Suppressor macrophage treated with lipopolysaccharide for 1 hour (primary cell): ENCODE results near the gene TGM2.
A peak's percentile ranks its signal among the peaks of the same experiment; 100 is the strongest.
"Not testable (repeated sequence)": the region's sequence is repeated elsewhere in the genome, so short reads cannot be mapped to it uniquely, and the experiment has no call there.

Source experiments
- DNase-seq, 3 donors: peaks; one replicate each; pipeline ENCODE4 v3.0.0-alpha.2; 2020 to 2022

TGM2 gene

DNA sequence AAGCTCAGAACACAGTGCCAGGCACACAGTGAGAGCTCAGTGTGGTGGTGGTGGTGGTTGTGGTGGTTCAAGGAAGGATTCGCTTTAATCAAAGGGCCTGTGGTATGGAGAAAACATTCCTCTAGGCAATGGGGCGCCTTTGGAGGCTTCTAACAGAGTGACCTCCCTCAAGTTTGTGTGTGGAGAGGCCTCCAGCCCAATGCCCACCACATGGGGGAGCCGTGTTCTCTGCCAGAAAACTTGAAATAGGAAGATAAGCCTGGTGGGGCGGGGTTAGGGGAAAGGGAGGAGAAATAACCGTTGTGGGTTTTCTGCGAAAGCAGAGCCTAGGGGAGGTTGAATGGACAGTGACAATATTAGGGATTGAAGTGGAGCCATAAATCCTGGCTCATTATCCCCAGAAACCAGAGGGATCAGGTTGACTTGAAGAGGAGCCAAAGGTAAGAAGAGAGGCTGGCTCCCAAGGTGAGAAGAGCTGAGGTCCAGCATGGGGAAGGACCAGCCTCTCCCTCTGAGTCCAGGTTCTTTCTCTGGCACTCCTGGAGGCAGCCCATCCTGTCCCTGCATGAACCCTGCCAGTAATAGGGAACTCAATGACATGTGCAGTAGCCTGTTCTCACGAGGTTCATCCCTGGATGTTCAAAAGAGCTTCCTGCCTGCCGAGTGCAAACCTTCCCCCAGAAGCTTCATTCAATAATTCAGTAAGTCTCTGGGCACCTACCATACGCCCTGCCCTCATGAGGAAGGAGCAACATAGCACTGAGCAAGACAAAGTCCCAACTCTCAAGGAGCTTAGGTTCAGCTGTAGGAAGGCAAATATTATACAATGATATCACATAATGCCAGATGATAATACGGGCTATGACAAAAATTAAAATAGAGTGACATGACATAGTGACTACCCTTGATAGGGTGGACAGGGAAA lies 51.4 kb downstream of the TGM2 start:
- peak; percentile 82 to 89 (median 83) for DNase-seq

DNA sequence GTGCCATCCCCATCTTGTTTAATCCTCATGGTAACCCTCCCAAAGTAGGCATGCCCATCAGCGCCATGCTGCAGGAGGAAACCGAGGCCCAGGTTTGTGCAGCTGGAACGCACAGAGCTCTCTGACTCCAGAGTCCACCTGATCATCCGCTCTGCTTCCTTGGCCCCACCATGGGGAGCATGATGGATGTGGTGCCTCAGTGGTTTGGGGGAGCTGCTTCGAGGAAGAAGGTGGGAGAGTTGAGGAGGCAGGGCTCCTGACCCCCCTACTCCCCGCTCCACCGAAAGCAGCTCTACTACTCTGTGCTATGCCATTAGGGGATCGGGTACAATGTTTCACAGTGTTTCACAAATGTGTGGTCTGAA lies 52.2 kb downstream of the TGM2 start:
- no peak for DNase-seq

DNA sequence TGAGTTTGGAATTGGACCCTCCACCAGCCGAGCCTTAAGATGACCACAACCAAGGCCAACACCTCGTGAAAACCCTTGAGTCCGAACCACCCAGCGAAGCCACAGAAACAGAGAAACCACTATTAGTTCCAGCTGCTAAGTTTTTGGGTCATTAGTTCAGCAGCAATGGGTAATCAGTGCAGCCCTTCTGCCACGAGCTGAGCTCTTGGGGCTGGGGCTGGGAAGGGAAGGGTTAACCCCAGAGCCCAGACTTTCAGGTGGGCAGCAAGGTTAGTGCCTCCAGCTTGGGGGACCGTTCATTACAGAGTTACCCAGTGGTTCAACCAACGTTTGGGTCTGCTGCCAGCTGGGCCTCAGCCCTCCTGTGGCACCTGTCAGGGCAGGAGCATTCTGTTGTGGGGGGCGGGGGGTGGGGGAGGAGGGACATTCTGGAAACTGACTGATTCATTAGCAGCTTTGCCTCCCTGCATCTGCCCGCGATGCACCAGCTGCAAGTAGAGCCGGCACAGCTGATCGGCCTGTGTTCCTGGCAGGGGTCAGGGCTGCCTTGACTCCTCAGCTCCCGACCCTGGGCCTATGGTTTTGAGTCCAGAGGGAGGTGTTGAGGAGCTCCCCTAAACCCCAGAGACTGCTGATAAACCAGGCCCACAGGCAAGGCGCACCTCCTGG lies 52.7 kb downstream of the TGM2 start:
- DNase-seq = no peak

DNA sequence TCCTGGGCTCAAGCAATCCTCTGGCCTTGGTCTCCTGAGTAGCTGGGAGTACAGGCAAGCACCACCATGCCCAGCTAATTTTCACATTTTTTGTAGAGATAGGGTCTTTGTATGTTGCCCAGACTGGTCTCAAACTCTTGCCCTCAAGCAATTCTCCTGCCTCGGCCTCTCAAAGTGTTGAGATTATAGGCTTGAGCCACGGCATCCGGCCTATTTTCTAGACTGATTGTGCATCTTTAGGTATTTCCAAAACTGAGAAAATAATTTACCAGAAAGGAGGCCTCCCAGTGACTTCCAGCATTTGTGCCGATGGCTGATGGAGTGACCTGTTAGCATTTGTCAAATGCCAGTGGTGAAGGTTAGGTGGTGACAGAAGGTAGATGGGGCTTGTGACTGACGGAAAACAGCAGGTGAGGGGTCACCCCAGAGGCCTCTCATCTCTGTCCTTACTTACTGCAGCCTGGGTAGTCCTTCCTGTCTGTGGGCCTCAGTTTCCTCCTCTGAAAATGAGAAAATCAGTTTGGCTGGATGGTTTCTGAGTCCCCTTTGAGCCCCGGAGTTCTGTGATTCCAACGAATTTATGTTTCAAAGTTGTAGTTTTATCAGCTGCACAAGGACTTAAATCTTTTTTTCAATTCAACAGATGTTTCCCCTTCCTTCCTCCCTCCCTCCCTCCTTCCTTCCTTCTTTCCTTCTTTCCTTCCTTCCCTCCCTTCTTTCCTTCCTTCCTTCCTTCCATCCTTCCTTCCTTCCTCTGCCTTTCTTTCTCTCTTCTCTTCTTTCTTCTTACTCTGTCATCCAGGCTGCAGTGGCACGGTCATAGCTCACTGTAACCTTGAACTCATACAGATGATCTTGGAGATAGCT lies 53.5 kb downstream of the TGM2 start:
- no peak for DNase-seq

DNA sequence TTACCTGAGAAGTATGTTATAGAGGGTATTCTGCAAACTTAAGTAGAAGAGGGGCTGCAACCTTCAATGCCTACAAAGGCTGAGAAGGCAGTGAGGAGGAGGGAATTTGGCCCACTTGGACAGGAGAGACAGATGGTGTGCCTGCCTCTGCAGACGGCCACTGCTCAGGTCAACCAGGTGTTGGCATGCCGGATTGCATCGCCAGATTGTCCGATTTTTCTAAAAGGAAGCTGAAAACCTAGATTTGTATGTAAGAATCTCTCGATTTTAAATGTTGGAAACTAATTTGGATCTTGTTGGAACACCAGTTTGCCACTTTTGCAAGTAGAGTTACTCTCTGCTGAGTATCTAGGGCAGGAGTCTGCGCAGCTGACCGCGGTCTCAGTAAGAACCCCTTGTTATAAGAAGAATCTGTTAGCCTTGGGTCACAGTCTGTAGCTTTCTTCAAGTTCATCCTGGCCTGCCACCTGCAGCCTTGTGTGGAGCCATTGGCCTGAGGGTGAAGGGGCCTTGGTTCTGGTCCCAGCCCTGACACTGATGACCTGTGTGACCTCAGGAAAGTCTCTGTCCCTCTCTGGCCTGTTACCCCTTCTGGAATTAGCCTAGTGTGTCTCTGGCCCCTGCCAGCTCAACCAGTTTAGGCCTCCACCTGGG lies 54.4 kb downstream of the TGM2 start:
- DNase-seq = no peak

DNA sequence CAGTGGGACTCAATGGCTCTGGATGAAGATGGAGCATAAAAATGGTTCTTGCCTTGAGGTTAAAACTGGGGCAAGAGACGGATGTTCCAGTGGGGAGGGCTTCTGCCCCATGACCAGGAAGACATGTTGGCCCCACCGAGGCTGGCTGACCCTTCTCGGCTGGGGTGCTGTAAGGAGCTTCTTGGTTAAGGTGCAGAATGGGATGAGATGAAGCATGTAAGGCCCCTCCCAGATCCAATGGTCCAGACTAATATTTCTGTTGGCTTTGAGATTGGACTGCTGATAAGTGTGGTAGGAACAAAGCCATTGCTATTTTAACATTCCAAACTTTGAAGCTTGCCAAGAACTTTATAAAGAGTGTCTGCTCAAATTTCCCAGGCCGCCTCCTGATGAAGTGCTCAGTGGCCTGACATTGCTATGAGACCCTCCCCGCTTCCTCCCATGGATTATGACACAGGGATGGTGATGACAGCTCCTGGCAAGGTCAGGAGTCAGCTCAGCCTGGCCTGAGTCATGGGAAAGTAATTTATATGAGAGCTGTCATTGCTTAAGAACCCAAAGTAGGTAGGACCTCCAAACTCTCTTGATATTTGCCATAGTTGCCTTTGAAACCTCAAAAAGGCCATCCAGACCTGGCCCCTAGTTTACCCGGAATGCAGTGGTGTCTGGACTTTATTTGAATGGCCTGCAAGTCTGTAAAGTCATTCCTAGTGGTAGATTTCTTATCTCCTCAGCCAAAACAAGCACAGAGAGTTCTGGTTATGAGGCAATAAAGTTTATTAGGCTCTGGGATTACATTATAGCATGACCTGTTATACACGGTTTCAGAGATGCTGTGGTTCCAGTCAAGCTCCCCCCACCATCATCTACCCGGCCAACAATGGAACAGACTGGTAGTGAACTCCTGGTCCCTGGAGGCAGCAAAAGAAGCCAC lies 55.2 kb downstream of the TGM2 start:
- DNase-seq = peak; percentile 84 to 86 (median 84)

DNA sequence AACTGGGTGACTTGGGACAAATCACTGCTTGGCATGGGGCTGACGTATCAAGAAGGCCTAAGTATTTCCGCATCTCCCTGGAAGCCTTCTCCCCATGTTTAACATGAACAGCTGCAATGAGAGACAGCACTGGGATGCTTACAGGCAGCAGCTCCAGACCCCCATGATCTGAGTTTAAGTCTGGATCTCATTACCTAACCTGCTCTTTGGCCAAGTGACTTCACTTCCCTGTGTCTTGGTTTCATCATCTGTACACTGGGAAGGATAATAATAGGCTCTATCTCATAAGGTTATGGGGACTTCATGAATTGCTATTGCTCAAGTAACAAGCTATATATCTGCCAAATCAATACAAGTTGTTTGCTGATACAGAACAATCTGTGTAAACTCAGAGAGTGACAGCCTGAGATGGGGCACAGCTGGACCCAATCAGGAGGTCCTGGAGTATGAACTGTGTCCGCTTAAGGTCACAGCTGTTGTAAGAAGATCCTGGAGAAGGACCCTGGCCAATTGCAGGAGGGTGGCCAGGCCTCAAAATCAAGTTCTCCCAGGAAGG lies 56.0 kb downstream of the TGM2 start:
- peak; percentile 47 to 58 (median 55) for DNase-seq

DNA sequence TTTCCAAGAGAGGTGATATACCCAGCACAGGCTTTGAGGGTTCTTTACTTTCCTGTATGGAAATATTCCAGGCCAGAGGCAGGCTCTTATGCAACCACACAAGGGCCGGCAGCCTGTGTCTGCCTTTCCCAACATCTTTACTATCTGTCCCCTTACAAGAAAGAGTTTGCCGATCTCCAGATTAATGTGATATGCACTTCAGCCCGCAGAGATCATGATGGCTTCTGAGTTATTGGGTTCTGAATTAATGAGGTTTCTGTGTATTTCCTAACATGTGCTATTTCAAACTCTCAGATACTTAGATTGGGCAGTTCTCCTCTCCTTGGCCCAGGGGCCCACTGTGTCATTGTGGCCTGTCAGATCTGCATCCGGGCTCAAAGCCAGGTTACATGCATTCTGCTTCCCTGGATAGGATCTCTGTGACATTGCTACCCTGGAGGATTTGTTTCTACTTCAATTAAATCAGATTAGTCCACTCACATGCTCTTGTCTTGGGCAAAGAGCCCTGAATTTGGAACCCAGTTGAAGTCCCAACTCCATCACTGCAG lies 56.6 kb downstream of the TGM2 start:
- no peak for DNase-seq

DNA sequence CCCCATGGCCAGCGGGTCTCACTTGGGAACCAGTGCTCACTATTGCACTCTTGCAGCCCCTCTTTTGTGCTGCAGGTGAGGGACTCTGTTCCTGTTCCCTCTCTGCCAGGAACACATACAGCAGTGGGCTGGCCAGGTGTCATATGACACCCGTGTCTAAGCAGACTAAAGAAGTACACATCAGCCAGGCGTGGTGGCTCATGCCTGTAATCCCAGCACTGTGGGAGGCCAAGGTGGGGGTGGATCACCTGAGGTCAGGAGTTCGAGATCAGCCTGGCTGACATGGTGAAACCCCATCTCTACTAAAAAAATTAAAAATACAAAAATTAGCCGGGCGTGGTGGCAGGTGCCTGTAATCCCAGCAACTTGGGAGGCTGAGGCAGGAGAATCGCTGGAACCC lies 57.2 kb downstream of the TGM2 start:
- DNase-seq = not testable (repeated sequence)

DNA sequence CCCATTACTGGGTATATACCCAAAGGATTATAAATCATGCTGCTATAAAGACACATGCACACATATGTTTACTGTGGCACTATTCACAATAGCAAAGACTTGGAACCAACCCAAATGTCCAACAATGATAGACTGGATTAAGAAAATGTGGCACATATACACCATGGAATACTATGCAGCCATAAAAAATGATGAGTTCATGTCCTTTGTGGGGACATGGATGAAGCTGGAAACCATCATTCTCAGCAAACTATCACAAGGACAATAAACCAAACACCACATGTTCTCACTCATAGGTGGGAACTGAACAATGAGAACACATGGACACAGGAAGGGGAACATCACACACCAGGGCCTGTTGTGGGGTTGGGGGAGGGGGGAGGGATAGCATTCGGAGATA lies 57.7 kb downstream of the TGM2 start:
- not testable (repeated sequence) for DNase-seq

DNA sequence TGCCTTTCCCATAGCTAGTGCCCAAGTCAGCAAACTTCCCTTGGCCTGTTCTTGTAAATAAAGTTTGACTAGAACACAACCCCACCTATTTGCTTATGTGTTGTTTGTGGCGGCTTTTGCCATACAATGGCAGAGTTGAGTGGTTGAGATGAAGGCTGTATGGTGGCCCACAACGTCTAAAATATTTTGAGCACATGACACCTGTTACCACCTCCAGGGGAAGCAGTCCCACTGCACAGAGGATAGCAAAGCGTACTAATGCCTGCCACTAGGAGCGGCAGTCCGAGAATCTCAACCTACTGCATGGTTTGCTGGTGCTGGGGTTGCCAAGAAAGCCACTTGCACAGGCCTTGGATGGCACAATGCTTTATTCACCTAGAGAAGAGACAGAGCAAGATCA lies 58.6 kb downstream of the TGM2 start:
- no peak for DNase-seq

DNA sequence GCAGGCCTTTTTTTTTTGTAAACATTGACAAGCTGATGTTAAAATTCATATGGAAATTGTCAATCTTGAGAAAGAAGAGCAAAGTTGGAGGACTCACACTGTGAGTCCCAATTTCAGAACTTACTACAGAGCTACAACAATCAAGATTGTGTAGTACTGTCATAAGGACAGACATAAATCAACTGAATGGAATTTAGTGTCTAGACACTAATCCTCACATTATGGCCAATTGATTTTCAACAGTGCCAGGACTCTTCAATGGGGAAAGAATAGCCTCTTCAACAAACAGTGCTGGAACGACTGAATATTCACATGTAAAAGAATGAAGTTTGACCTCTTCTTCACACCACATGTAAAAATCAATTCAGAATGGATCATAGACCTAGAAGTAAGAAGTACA lies 60.8 kb downstream of the TGM2 start:
- no peak for DNase-seq

DNA sequence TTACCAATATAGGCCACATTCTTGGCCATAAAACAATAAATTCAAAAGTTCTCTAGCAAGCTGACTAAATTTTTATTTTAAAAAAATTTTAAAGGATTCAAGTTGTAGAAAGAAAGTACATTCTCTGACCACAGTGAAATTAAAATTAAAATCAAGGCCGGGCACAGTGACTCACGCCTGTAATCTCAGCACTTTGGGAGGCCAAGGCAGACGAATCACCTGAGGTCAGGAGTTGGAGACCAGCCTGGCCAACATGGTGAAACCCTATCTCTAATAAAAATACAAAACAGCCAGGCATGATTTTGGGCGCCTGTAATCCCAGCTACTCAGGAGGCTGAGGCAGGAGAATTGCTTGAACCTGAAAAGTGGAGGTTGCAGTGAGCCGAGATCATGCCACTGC lies 62.9 kb downstream of the TGM2 start:
- not testable (repeated sequence) for DNase-seq

DNA sequence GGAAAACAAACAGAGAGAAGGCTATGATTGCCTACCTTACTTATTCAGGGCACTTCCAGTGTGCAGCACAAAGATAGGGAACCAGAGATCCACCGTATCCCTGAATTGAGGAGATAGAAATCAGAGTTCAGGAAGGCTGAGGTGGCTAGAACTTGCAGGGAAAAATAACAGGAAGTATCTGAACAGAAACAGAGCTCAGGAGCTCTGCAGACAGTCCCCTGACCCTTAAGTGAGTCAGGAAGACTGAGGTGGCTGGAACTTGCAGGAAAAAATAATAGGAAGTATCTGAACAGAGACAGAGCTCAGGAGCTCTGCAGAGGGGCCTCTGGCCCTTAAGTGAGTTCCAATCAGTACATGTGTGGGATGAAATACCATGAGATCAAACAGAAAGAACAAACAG lies 66.1 kb downstream of the TGM2 start:
- peak in 2 of 3 donors; percentile 38 to 50 for DNase-seq

DNA sequence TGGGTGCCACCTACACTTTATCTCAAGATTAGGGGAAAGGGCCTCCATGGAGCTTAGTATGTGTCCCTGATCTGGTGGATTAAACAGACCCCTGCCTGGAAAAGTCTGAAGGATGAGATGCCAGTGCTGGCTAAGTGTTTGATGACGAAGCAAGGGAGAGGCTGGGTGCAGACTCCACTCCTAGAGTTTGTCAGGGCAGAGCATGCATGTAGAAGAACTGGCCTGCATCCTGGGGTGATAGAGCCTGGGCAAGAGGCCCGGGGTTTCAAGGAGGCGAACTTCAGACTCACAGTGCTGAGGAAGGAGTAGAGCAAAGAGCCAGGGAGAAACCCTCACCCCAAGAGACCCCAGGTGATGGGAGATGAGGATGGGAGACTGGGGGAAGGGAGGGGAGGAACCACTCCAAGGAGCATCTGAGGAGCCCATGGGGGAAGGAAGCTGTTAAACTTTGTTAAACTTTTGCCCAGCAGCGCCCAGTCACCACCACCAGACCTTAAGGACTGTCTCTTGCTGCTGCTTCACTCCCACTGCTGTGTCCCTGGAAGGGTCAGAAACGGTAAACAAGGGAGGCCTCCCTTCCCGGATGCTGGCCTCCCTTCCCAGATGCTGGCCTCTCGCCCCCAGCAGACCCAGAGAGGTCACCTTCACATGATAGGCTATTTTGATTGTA lies 69.9 kb downstream of the TGM2 start:
- DNase-seq = peak; percentile 55 to 68 (median 57)

DNA sequence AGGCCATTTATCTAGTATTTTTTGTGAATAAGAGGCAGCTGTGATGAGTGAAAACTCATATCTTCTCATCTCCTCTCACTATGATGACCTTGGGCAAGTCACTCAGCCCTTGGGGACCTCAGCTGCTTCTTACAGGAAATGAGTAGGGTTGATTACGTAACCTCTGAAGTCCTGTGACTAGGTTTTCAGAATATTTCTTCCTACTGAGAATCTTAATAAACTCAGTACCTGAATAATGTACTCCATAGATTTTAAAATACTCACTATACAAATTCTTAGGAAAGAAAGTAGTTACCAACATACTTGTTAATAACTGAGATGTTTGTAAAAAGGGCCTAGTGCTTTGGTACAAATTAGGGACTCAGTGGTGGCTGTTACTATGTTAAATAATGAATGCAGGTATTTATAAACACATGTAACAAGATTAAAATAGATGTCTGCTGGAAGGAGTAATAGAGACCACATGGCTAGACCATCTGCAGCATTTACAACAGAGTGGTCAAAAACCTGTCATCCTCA lies 70.6 kb downstream of the TGM2 start:
- peak; percentile 87 to 94 (median 94) for DNase-seq

DNA sequence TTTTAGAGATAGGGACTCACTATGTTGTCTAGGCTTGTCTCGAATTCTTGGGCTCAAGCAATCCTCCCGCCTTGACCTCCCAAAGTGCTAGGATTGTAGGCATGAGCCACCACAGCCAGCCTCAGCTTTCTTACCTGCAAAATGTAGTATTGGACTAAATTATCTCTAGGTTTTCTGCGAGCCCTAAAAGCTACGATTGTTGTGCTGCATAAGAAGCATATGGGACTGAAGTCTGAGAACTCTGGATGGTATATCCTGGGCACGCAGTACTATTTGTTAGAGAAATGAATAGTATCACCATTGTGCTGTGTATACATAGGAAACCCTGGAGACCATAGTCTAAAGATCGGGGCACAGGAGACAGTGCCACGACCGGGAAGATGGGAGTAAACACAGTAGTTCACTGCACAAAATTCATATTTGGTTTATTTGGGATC lies 71.4 kb downstream of the TGM2 start:
- no peak for DNase-seq

DNA sequence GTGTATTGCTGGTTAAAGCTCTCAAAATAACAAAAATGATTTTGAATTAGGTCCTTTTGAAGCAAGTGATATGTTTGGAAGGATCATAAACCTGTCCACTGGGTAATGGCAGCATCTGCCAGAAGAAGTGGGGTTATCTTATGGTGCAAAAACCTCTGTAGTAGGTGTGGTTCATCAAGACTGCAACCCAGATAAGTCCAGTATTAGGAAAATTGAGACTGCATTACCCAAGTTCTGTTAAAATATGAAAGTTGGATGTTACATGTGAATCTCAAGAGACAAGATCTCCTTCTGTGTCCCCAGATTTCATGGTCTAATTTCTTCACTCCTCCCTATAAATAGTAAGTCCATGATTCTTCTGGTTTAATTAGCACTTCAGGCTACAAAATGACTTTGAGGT lies 72.2 kb downstream of the TGM2 start:
- no peak for DNase-seq

DNA sequence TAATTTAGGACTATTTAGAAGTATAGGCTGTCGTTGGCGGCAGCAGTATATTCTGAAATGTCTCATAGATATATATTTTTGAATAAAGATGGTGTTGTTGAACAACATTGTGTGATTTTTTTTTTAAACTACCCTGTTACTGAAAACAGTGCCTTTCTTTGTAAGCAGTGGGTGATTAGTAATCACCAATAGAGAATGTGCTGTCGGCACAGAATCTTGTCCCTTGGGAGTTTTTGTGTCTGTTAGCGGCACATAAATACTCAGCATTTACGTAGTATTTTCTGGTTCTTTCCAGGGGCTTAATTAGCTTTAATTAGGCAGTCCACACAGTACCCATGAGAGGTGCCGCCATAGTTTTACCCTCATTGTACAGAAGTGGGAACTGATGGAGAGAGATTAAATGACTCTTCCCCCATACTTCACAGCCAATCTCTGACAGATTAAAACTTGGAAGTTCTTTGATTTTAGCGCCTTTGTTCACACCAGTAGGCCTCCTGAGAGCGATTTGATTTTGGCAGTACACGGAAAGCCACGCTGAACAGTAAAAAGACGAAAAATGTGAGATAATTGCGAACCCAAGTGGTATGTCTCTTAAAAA lies 72.7 kb downstream of the TGM2 start:
- no peak for DNase-seq
